GM12878 (cell line): ENCODE data around the gene PIGS. TPM values are rescaled to one million over a fixed set of nuclear protein-coding genes. Genes with fewer than 3 reads are reported as not detected.

Experiments
- CREB1 ChIP-seq: IDR thresholded peaks from 2 replicates; pipeline ENCODE4 v1.6.1; 2012; ENCODE audit warnings: low read depth, mild to moderate bottlenecking, inconsistent platforms
- CREM ChIP-seq: IDR thresholded peaks from 2 replicates; pipeline ENCODE4 v1.6.1; 2014; ENCODE audit warnings: antibody characterized with exemption, low read depth
- CTCF ChIP-seq, 3 experiments: IDR thresholded peaks in 2 of 3; conservative IDR thresholded peaks in 1 of 3; 2 replicates each; pipeline ENCODE4 v1.5.1; 2011; ENCODE audit warnings: low read depth in 3 of 3, low read length in 3 of 3, mild to moderate bottlenecking in 3 of 3, control low read depth in 2 of 3, moderate library complexity in 2 of 3, inconsistent platforms in 1 of 3, mixed read lengths in 1 of 3; ENCODE audit not compliant: control insufficient read depth in 2 of 3, insufficient read depth in 1 of 3; ENCODE audit errors: extremely low read depth in 1 of 3
- LARP7 ChIP-seq: fragments of 450-650 bp; IDR thresholded peaks from 2 replicates; pipeline ENCODE4 v1.6.1; 2017; ENCODE audit warnings: mild to moderate bottlenecking
- MTA3 ChIP-seq: IDR thresholded peaks from 2 replicates; pipeline ENCODE4 v1.6.1; 2012; ENCODE audit warnings: low read length, inconsistent platforms, borderline replicate concordance
- MYB ChIP-seq: fragments of 150-350 bp; IDR thresholded peaks from 2 replicates; pipeline ENCODE4 v1.6.1; 2014; ENCODE audit warnings: mild to moderate bottlenecking, low read depth, low read length, borderline replicate concordance
- MYC ChIP-seq: IDR thresholded peaks from 2 replicates; pipeline ENCODE4 v1.6.1; 2011; ENCODE audit warnings: mild to moderate bottlenecking, low read length, moderate library complexity, inconsistent platforms; ENCODE audit not compliant: insufficient read depth, insufficient replicate concordance, insufficient read length, severe bottlenecking
- PBX3 ChIP-seq: IDR thresholded peaks from 2 replicates; pipeline ENCODE4 v1.6.1; 2011; ENCODE audit warnings: mild to moderate bottlenecking, low read depth, low read length, moderate library complexity; ENCODE audit not compliant: insufficient replicate concordance
- SIN3A ChIP-seq: IDR thresholded peaks from 2 replicates; pipeline ENCODE4 v1.6.1; 2012; ENCODE audit warnings: low read depth, low read length, improper control_type of control experiment
- SMAD5 ChIP-seq: IDR thresholded peaks from 2 replicates; pipeline ENCODE4 v1.6.1; 2016; ENCODE audit warnings: antibody characterized with exemption, low read depth
- SREBF2 ChIP-seq: IDR thresholded peaks from 2 replicates; pipeline ENCODE4 v1.6.1; 2012; ENCODE audit warnings: mild to moderate bottlenecking, low read length
- SRF ChIP-seq, 2 experiments: IDR thresholded peaks; 2 replicates each; pipeline ENCODE4 v1.6.1; 2011; ENCODE audit warnings: low read depth in 2 of 2, low read length in 2 of 2, mild to moderate bottlenecking in 1 of 2, moderate library complexity in 1 of 2
- ZBTB11 ChIP-seq: fragments of 450-650 bp; formaldehyde crosslinking; IDR thresholded peaks from 2 replicates; pipeline ENCODE4 v1.5.0; 2022; ENCODE audit warnings: mild to moderate bottlenecking, missing genetic modification characterization
- ZNF592 ChIP-seq: fragments of 450-650 bp; IDR thresholded peaks from 2 replicates; pipeline ENCODE4 v1.6.1; 2017; ENCODE audit warnings: mild to moderate bottlenecking, moderate library complexity
- ZNF622 ChIP-seq: fragments of 450-650 bp; IDR thresholded peaks from 2 replicates; pipeline ENCODE4 v1.6.1; 2017; ENCODE audit warnings: mild to moderate bottlenecking, inconsistent platforms
- ZSCAN29 ChIP-seq: fragments of 450-650 bp; IDR thresholded peaks from 2 replicates; pipeline ENCODE4 v1.6.1; 2017; ENCODE audit warnings: mild to moderate bottlenecking, moderate library complexity
- ZZZ3 ChIP-seq: IDR thresholded peaks from 2 replicates; pipeline ENCODE4 v1.6.1; 2011; ENCODE audit warnings: low read depth; ENCODE audit not compliant: control insufficient read depth, insufficient read length
- polyA plus RNA-seq, 11 experiments: library from polyadenylated mRNA; depleted of rRNA in 4 of 11; unstranded in 6 of 11; stranded (reverse) in 5 of 11; fragments of >200 nt; fragmentation: Nextera tagmentation in 4 of 11; fragmentation: Illumina TruSeq in 1 of 11; extraction: Ambion mirVana in 4 of 11; extraction: Trizol in 1 of 11; gene quantifications; 1 replicate in 1 of 11; 2 replicates in 10 of 11; pipeline versions ENCODE4 v1.2.1 to v1.2.3, GENCODE V29; 2011 to 2016; ENCODE audit warnings: inconsistent platforms in 2 of 11, missing spikeins in 2 of 11, low read depth in 1 of 11
- total RNA-seq, 4 experiments: library from RNA; depleted of rRNA in 3 of 4; stranded (reverse); fragments of >200 nt in 3 of 4; fragmentation: Illumina TruSeq in 1 of 4; extraction: Trizol in 1 of 4; gene quantifications; 2 replicates each; pipeline versions ENCODE4 v1.2.1 to v1.2.3, GENCODE V29; 2013 to 2021

The PIGS gene
- total and polyA plus RNA-seq, 10 of the 15 experiments (the other 5 are each of a cell fraction or from before 2014, with no cell fraction given) = 27.5 to 73.7 (median 50.7) TPM

DNA sequence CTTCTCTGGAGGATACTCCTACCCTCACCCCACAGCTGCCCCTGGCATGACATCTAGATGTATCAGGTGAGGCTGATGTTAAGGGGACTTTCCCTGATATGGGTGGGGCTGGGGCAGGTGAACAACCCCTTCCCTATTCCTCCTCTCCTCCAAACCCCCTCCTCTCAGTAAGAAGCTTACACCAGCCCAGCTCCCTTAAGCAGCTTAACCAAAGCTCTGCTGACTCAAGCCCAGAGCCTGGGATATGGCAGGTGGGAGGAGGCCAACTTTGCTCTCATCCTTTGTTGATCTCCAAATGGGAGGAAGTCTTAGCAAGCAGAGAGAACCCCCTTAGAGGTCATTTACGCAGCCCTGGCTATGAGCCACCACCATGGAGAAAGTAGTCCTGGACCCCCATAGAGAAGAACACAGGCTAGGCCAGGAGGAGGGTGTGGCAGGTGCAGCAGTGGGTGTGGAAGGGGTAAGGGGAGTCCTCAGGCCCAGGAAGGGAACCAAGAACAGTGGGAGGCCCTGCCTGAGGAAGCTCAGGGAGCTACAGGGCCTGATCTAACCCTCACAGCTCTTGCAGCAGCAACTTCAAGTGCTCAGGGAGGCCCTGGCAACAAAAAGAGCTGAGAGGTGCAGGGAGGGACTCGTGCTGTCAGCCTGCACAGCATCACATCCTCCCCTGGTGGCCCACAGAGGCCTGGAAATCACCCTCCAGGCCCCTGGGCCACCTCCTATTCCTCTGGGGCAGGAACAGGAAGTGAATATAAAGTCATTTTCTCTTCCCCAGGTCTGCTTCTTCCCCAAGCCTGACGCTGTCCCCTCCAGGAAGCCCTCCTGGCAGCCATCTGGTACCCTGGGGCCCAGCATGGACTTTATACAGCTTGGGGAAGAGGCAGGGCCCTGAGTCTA is 21.8 kb downstream of the PIGS start (continued):
- TF ChIP-seq MTA3 = no peak
- TF ChIP-seq MYC = no peak
- TF ChIP-seq MYB = no peak
- TF ChIP-seq SMAD5 = 0 out of 2 replicates have a peak, but pooled peaks have one; percentile 25
- no peak for TF ChIP-seq SREBF2
- 0 out of 2 replicates have a peak, but pooled peaks have one; percentile 63 for TF ChIP-seq SIN3A
- TF ChIP-seq CTCF (IDR thresholded peaks at IDR 0.05 in 2 of 3, conservative IDR thresholded peaks at IDR 0.05 in 1 of 3; ENCODE audit: control insufficient read depth in 2 of 3, extremely low read depth in 1 of 3, insufficient read depth in 1 of 3, low read depth in 3 of 3, low read length in 3 of 3) = peak; percentile 5 to 19 (median 14); a peak in 4 of 6 replicates
- no peak for TF ChIP-seq SRF (IDR thresholded peaks at IDR 0.05; ENCODE audit: low read depth in 2 of 2, low read length in 2 of 2)
- TF ChIP-seq CREB1 = no peak
- no peak for TF ChIP-seq ZZZ3
- no peak for TF ChIP-seq ZBTB11 (CRISPR knock-in tag)
- no peak for TF ChIP-seq ZNF592
- TF ChIP-seq CREM = no peak
- no peak for TF ChIP-seq ZSCAN29
- TF ChIP-seq ZNF622 = no peak
- no peak for TF ChIP-seq PBX3
- TF ChIP-seq LARP7 = no peak; the same call in 1 of the 2 replicates
